HepG2 (cell line): ENCODE measurements around the gene CFAP45.

Experiments
- HCFC1 ChIP-seq: fragments of 150-350 bp; IDR thresholded peaks from 2 replicates; pipeline ENCODE4 v1.6.1; 2014; ENCODE audit warnings: low read depth, low read length
- HNRNPH1 ChIP-seq: fragments of 200-400 bp; formaldehyde crosslinking; optimal IDR thresholded peaks from 2 replicates; pipeline ENCODE3; 2017; ENCODE audit warnings: mild to moderate bottlenecking, low read depth, low read length
- IKZF1 ChIP-seq: fragments of 450-650 bp; IDR thresholded peaks from 2 replicates; pipeline ENCODE4 v1.7.1; 2016
- POLR2AphosphoS5 ChIP-seq: IDR thresholded peaks from 2 replicates; pipeline ENCODE4 v1.6.1; 2012; ENCODE audit warnings: low read depth, low read length
- TCF7 ChIP-seq: sonication (generic); IDR thresholded peaks from 2 replicates; pipeline ENCODE4 v1.6.1; 2016; ENCODE audit warnings: antibody characterized with exemption, low read depth
- ZNF530 ChIP-seq: sonication (generic); formaldehyde crosslinking; IDR thresholded peaks from 2 replicates; pipeline ENCODE4 v1.5.0; 2020; ENCODE audit warnings: low read depth, mild to moderate bottlenecking, missing genetic modification reagents
- ZNF543 ChIP-seq: sonication (generic); formaldehyde crosslinking; IDR thresholded peaks from 2 replicates; pipeline ENCODE4 v1.4.0; 2020; ENCODE audit warnings: mild to moderate bottlenecking, missing genetic modification reagents
- ZNF552 ChIP-seq: sonication (generic); formaldehyde crosslinking; IDR thresholded peaks from 2 replicates; pipeline ENCODE4 v1.9.0; 2022; ENCODE audit warnings: missing genetic modification reagents, mild to moderate bottlenecking, borderline replicate concordance
- ZNF841 ChIP-seq: sonication (generic); formaldehyde crosslinking; IDR thresholded peaks from 2 replicates; pipeline ENCODE4 v1.8.1; 2023; ENCODE audit warnings: missing genetic modification reagents, borderline replicate concordance
- TF ChIP-seq, protein P1 (sequence below): sonication (generic); formaldehyde crosslinking; IDR thresholded peaks from 2 replicates; pipeline ENCODE4 v1.5.0; 2020; ENCODE audit warnings: mild to moderate bottlenecking, missing genetic modification reagents, moderate library complexity
- TF ChIP-seq, protein P2 (sequence below), 2 experiments: sonication (generic) in 1 of 2; formaldehyde crosslinking in 1 of 2; IDR thresholded peaks; 2 replicates each; pipeline versions ENCODE4 v1.4.0 to v1.6.1; 2018 to 2020; ENCODE audit warnings: missing genetic modification reagents in 2 of 2, borderline replicate concordance in 1 of 2, low read depth in 1 of 2, mild to moderate bottlenecking in 1 of 2, missing biosample characterization in 1 of 2

DNA sequence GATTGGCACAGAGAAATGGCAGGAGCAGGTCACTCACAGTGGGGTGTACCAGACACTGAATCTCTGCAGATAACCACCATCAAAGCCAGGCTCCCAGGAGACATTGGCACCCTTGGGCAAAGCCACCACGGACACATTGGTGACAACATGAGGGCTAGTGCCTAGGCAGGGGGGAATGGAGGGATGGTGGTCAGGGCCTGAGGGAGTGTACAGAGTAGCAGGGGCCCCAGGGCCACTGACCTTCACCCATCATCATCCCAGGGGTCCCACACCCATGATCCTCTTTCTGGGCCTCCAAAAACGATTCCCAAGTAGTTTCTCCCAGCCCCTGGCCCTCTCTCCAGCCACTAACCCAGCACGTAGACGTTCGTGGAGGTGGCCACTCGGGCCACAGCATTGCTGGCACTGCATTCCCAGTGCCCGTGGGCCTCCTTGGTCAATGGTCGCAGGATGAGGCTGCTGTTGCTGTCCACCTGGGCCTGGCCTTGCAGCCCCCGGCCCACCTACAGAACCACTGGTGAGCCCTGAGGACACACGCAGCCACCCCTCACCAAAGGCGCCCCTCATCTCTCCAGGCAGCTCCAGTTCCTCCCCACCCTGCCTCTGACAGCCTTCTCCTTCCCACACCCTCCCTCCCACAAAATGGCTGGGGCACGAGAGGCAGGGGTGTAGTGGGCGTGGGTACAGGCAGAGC lies 31.3 kb upstream of the CFAP45 start:
- TF ChIP-seq, protein P1, sequence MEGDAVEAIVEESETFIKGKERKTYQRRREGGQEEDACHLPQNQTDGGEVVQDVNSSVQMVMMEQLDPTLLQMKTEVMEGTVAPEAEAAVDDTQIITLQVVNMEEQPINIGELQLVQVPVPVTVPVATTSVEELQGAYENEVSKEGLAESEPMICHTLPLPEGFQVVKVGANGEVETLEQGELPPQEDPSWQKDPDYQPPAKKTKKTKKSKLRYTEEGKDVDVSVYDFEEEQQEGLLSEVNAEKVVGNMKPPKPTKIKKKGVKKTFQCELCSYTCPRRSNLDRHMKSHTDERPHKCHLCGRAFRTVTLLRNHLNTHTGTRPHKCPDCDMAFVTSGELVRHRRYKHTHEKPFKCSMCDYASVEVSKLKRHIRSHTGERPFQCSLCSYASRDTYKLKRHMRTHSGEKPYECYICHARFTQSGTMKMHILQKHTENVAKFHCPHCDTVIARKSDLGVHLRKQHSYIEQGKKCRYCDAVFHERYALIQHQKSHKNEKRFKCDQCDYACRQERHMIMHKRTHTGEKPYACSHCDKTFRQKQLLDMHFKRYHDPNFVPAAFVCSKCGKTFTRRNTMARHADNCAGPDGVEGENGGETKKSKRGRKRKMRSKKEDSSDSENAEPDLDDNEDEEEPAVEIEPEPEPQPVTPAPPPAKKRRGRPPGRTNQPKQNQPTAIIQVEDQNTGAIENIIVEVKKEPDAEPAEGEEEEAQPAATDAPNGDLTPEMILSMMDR = no peak
- TF ChIP-seq POLR2AphosphoS5 = no peak
- no peak for TF ChIP-seq TCF7
- no peak for TF ChIP-seq ZNF552 (CRISPR knock-in tag)
- TF ChIP-seq ZNF841 (CRISPR knock-in tag) = no peak
- TF ChIP-seq HCFC1 = no peak
- TF ChIP-seq IKZF1 = no peak
- no peak for TF ChIP-seq ZNF543 (CRISPR knock-in tag)
- TF ChIP-seq HNRNPH1 = no peak
- TF ChIP-seq, protein P2, sequence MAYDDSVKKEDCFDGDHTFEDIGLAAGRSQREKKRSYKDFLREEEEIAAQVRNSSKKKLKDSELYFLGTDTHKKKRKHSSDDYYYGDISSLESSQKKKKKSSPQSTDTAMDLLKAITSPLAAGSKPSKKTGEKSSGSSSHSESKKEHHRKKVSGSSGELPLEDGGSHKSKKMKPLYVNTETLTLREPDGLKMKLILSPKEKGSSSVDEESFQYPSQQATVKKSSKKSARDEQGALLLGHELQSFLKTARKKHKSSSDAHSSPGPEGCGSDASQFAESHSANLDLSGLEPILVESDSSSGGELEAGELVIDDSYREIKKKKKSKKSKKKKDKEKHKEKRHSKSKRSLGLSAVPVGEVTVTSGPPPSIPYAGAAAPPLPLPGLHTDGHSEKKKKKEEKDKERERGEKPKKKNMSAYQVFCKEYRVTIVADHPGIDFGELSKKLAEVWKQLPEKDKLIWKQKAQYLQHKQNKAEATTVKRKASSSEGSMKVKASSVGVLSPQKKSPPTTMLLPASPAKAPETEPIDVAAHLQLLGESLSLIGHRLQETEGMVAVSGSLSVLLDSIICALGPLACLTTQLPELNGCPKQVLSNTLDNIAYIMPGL (CRISPR knock-in tag; IDR thresholded peaks at IDR 0.05; ENCODE audit: borderline replicate concordance in 1 of 2, low read depth in 1 of 2) = no peak
- TF ChIP-seq ZNF530 = no peak
